Neural cell (in vitro differentiated cells): ENCODE measurements around the gene UGT2B7. TPM values are rescaled to one million over a fixed set of nuclear protein-coding genes. Genes with fewer than 3 reads are reported as not detected.

Experiments used
- H2AFZ ChIP-seq: fragments of 200-600, 300-800 bp; sonication (generic), shearing (Covaris generic); 2 replicates; pipeline ENCODE4 v1.6.0; 2014; ENCODE audit warnings: low read depth, mild to moderate bottlenecking, antibody characterized with exemption, low read length, moderate library complexity
- H3F3A ChIP-seq: fragments of 200-600 bp; shearing (Covaris generic); 2 replicates; pipeline ENCODE4 v1.6.1; 2016; ENCODE audit warnings: mild to moderate bottlenecking, moderate library complexity, mixed read lengths, antibody characterized with exemption, low read length; ENCODE audit not compliant: insufficient read depth, poor library complexity, severe bottlenecking
- H3K27ac ChIP-seq: fragments of 200-600, 300-800 bp; sonication (generic), shearing (Covaris generic); 2 replicates; pipeline ENCODE4 v1.5.1; 2014; ENCODE audit warnings: mild to moderate bottlenecking, low read length, moderate library complexity
- H3K27me3 ChIP-seq: fragments of 300-800, 200-600 bp; sonication (generic), shearing (Covaris generic); 2 replicates; pipeline ENCODE4 v1.6.0; 2014; ENCODE audit warnings: mild to moderate bottlenecking, low read depth, low read length, moderate library complexity; ENCODE audit not compliant: insufficient read depth
- H3K36me3 ChIP-seq: fragments of 300-800, 200-600 bp; sonication (generic), shearing (Covaris generic); 2 replicates; pipeline ENCODE4 v1.5.1; 2014; ENCODE audit warnings: mild to moderate bottlenecking, antibody characterized with exemption, low read length, moderate library complexity; ENCODE audit not compliant: insufficient read depth
- H3K4me2 ChIP-seq: fragments of 300-800, 200-600 bp; sonication (generic), shearing (Covaris generic); 2 replicates; pipeline ENCODE4 v1.6.0; 2014; ENCODE audit warnings: mild to moderate bottlenecking, low read length
- H3K4me3 ChIP-seq: fragments of 300-800, 200-600 bp; sonication (generic), shearing (Covaris generic); 2 replicates; pipeline ENCODE4 v1.5.1; 2014; ENCODE audit warnings: mild to moderate bottlenecking, low read length, moderate library complexity
- H3K79me2 ChIP-seq: fragments of 200-600 bp; shearing (Covaris generic); replicated peaks from 2 replicates; pipeline ENCODE4 v1.6.0; 2014; ENCODE audit warnings: mild to moderate bottlenecking, low read length, moderate library complexity; ENCODE audit not compliant: insufficient read depth
- H3K9ac ChIP-seq: fragments of 300-800, 200-600 bp; sonication (generic), shearing (Covaris generic); 2 replicates; pipeline ENCODE4 v1.6.1; 2016; ENCODE audit warnings: mild to moderate bottlenecking, low read length, mixed read lengths
- H3K9me2 ChIP-seq: fragments of 200-600 bp; shearing (Covaris generic); 2 replicates; pipeline ENCODE4 v1.6.1; 2016; ENCODE audit warnings: mild to moderate bottlenecking, low read length, mixed read lengths; ENCODE audit not compliant: insufficient read depth
- H3K9me3 ChIP-seq: fragments of 200-600, 300-800 bp; sonication (generic), shearing (Covaris generic); 2 replicates; pipeline ENCODE4 v1.6.1; 2016; ENCODE audit warnings: mild to moderate bottlenecking, mixed run types, low read length, moderate library complexity, mixed read lengths
- H4K20me1 ChIP-seq: fragments of 200-600 bp; shearing (Covaris generic); 2 replicates; pipeline ENCODE4 v1.6.1; 2016; ENCODE audit warnings: mild to moderate bottlenecking, mixed run types; ENCODE audit not compliant: insufficient read depth
- EP300 ChIP-seq: fragments of 450-650 bp; conservative IDR thresholded peaks from 2 replicates; pipeline ENCODE4 v1.6.1; 2014; ENCODE audit warnings: antibody characterized with exemption, mild to moderate bottlenecking, moderate library complexity; ENCODE audit not compliant: poor library complexity, severe bottlenecking
- EZH2 ChIP-seq: fragments of 200-600, 300-800 bp; shearing (Covaris generic), sonication (generic); IDR thresholded peaks from 2 replicates; pipeline ENCODE4 v1.6.1; 2014; ENCODE audit warnings: antibody characterized with exemption, low read length, borderline replicate concordance, mild to moderate bottlenecking; ENCODE audit not compliant: insufficient read depth, poor library complexity, severe bottlenecking
- MXI1 ChIP-seq: fragments of 450-650 bp; conservative IDR thresholded peaks from 2 replicates; pipeline ENCODE4 v1.6.1; 2014; ENCODE audit warnings: antibody characterized with exemption, mild to moderate bottlenecking; ENCODE audit not compliant: poor library complexity, severe bottlenecking
- POLR2AphosphoS5 ChIP-seq: IDR thresholded peaks from 2 replicates; pipeline ENCODE4 v1.6.1; 2012
- RAD21 ChIP-seq: fragments of 450-650 bp; conservative IDR thresholded peaks from 2 replicates; pipeline ENCODE4 v1.6.1; 2014; ENCODE audit warnings: antibody characterized with exemption, mild to moderate bottlenecking, moderate library complexity
- REST ChIP-seq: IDR thresholded peaks from 2 replicates; pipeline ENCODE4 v1.6.1; 2012; ENCODE audit warnings: borderline replicate concordance
- SMC3 ChIP-seq: fragments of 450-650 bp; conservative IDR thresholded peaks from 2 replicates; pipeline ENCODE4 v1.6.1; 2014; ENCODE audit warnings: antibody characterized with exemption, mild to moderate bottlenecking, moderate library complexity; ENCODE audit not compliant: poor library complexity
- TAF1 ChIP-seq: IDR thresholded peaks from 2 replicates; pipeline ENCODE4 v1.6.1; 2012; ENCODE audit warnings: low read depth
- polyA plus RNA-seq: library from polyadenylated mRNA; depleted of rRNA; stranded (reverse); fragments of >200 nt; gene quantifications from 2 replicates; pipeline ENCODE4 v1.2.3, GENCODE V29; 2014
- TF ChIP-seq, protein P1 (sequence below): fragments of 450-650 bp; IDR thresholded peaks from 2 replicates; pipeline ENCODE4 v1.5.1; 2014; ENCODE audit warnings: antibody characterized with exemption, mild to moderate bottlenecking, moderate library complexity; ENCODE audit not compliant: poor library complexity, severe bottlenecking

Gene UGT2B7
- polyA plus RNA-seq, 1 donor from 2014 or later = not detected

GRCh38 chr4:69092980-69093568 lies 3.2 kb upstream of the UGT2B7 start:
- Histone ChIP-seq H3F3A (no peaks in the 10 kb centered on the region), H3K4me3 (no peak overlapping the region), H3K9ac (no peak overlapping the region), H3K9me2 (no peaks in the 10 kb centered on the region), H3K79me2 (no peaks in the 10 kb centered on the region), H3K36me3 (no peaks in the 10 kb centered on the region), H3K9me3 (no peaks in the 10 kb centered on the region), H2AFZ (no peak overlapping the region), H4K20me1 (no peaks in the 10 kb centered on the region), H3K4me2 (no peak overlapping the region), H3K27me3 (no peaks in the 10 kb centered on the region), H3K27ac (no peak overlapping the region)
- TF ChIP-seq SMC3 (no peak), REST (no peak), RAD21 (no peak), TAF1 (no peak), EZH2 (no peak), EP300 (no peak), MXI1 (no peak), POLR2AphosphoS5 (no peak)
- TF ChIP-seq, protein P1, sequence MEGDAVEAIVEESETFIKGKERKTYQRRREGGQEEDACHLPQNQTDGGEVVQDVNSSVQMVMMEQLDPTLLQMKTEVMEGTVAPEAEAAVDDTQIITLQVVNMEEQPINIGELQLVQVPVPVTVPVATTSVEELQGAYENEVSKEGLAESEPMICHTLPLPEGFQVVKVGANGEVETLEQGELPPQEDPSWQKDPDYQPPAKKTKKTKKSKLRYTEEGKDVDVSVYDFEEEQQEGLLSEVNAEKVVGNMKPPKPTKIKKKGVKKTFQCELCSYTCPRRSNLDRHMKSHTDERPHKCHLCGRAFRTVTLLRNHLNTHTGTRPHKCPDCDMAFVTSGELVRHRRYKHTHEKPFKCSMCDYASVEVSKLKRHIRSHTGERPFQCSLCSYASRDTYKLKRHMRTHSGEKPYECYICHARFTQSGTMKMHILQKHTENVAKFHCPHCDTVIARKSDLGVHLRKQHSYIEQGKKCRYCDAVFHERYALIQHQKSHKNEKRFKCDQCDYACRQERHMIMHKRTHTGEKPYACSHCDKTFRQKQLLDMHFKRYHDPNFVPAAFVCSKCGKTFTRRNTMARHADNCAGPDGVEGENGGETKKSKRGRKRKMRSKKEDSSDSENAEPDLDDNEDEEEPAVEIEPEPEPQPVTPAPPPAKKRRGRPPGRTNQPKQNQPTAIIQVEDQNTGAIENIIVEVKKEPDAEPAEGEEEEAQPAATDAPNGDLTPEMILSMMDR = no peak

DNA sequence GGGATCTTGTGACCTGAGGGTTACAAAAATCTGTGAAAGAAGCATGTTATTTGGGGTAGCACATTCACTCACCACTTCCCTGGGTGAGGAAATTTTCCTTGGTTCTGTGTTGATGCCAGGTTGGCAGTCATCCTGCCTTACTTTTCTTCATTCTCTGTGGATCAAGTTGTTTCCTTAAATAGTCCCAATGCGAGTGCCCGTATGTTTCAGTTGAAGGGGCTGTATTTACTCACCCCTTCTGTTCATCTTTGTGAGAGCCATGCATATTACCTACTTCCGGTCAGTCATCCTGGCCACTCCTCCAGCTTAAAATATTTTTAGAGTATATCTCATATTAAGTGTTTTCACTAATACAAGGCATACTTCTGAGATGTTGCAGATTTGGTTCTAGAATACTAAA lies 2.6 kb upstream of the UGT2B7 start:
- no peak overlapping the region for H3K27ac ChIP-seq
- no peak overlapping the region for H3K9ac ChIP-seq
- no peaks in the 10 kb centered on the region for H3F3A ChIP-seq
- H3K27me3 ChIP-seq = no peaks in the 10 kb centered on the region
- no peaks in the 10 kb centered on the region for H3K36me3 ChIP-seq
- TF ChIP-seq, protein P1 = no peak
- TF ChIP-seq TAF1 (no peak), RAD21 (no peak), MXI1 (no peak), REST (no peak), EZH2 (no peak), POLR2AphosphoS5 (no peak), EP300 (no peak), SMC3 (no peak)
- no peak overlapping the region for H2AFZ ChIP-seq
- no peaks in the 10 kb centered on the region for H4K20me1 ChIP-seq
- no peaks in the 10 kb centered on the region for H3K9me2 ChIP-seq
- no peak overlapping the region for H3K4me3 ChIP-seq
- H3K9me3 ChIP-seq = no peaks in the 10 kb centered on the region
- H3K79me2 ChIP-seq = no peaks in the 10 kb centered on the region
- no peak overlapping the region for H3K4me2 ChIP-seq
